GM23338 (cell line): ENCODE measurements around the gene TRPM3.

Source experiments
- CTCF ChIP-seq, 2 experiments: fragments of 200-600 bp in 1 of 2; sonication (generic) in 1 of 2; conservative IDR thresholded peaks; 2 replicates each; pipeline versions ENCODE4 v1.5.1 to v1.6.1; 2016 to 2017; ENCODE audit warnings: antibody characterized with exemption in 2 of 2, low read depth in 2 of 2, mild to moderate bottlenecking in 2 of 2, moderate library complexity in 1 of 2
- EZH2 ChIP-seq: fragments of 200-600 bp; sonication (generic); IDR thresholded peaks from one replicate; pipeline ENCODE4 v1.8.0; 2017; ENCODE audit warnings: antibody characterized with exemption, mild to moderate bottlenecking, low read depth; ENCODE audit not compliant: unreplicated experiment
- EZH2phosphoT487 ChIP-seq: fragments of 200-600 bp; sonication (generic); IDR thresholded peaks from one replicate; pipeline ENCODE4 v1.8.1; 2018; ENCODE audit warnings: antibody characterized with exemption; ENCODE audit not compliant: unreplicated experiment
- POLR2AphosphoS5 ChIP-seq: IDR thresholded peaks from 2 replicates; pipeline ENCODE4 v1.6.1; 2016; ENCODE audit warnings: antibody characterized with exemption, low read depth
- ZNF114 ChIP-seq: fragments of 250-450 bp; sonication (Bioruptor Pico); IDR thresholded peaks from 2 replicates; pipeline ENCODE4 v1.5.0; 2020; ENCODE audit warnings: mild to moderate bottlenecking, moderate library complexity
- ZNF331 ChIP-seq: fragments of 250-450 bp; sonication (Bioruptor Pico); IDR thresholded peaks from 2 replicates; pipeline ENCODE4 v1.5.0; 2020; ENCODE audit warnings: low read depth, mild to moderate bottlenecking, moderate library complexity
- ZNF462 ChIP-seq: fragments of 250-450 bp; sonication (Bioruptor Pico); IDR thresholded peaks from 2 replicates; pipeline ENCODE4 v1.5.0; 2020; ENCODE audit warnings: mild to moderate bottlenecking, moderate library complexity
- TF ChIP-seq, protein P1 (sequence below): IDR thresholded peaks from one replicate; pipeline ENCODE4 v1.6.1; 2018; ENCODE audit warnings: antibody characterized with exemption; ENCODE audit not compliant: unreplicated experiment

DNA sequence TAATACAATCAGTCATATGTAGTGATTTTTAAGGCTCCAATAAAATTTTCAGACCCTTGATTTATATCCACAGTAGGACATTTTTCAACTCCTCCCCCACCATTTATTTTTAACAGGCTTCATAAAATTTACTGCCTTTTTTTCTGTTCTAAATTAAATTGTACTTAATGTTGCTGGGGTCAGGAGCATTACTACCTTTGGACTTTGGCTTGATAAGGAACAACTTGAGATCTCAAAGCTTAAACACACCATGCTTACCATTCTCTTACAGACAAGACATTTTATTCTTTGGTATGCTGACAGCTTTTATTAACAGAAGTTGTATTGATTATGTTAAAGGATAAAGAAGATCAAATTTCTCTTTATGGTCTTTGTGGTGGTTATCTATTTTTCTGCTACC is 30.5 kb downstream of the TRPM3 start:
- TF ChIP-seq CTCF (conservative IDR thresholded peaks at IDR 0.05; ENCODE audit: low read depth in 2 of 2) (no peak), EZH2phosphoT487 (no peak), POLR2AphosphoS5 (no peak), EZH2 (no peak), ZNF114 (CRISPR knock-in tag) (no peak), ZNF331 (CRISPR knock-in tag) (no peak), ZNF462 (CRISPR knock-in tag) (no peak)
- TF ChIP-seq, protein P1, sequence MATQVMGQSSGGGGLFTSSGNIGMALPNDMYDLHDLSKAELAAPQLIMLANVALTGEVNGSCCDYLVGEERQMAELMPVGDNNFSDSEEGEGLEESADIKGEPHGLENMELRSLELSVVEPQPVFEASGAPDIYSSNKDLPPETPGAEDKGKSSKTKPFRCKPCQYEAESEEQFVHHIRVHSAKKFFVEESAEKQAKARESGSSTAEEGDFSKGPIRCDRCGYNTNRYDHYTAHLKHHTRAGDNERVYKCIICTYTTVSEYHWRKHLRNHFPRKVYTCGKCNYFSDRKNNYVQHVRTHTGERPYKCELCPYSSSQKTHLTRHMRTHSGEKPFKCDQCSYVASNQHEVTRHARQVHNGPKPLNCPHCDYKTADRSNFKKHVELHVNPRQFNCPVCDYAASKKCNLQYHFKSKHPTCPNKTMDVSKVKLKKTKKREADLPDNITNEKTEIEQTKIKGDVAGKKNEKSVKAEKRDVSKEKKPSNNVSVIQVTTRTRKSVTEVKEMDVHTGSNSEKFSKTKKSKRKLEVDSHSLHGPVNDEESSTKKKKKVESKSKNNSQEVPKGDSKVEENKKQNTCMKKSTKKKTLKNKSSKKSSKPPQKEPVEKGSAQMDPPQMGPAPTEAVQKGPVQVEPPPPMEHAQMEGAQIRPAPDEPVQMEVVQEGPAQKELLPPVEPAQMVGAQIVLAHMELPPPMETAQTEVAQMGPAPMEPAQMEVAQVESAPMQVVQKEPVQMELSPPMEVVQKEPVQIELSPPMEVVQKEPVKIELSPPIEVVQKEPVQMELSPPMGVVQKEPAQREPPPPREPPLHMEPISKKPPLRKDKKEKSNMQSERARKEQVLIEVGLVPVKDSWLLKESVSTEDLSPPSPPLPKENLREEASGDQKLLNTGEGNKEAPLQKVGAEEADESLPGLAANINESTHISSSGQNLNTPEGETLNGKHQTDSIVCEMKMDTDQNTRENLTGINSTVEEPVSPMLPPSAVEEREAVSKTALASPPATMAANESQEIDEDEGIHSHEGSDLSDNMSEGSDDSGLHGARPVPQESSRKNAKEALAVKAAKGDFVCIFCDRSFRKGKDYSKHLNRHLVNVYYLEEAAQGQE, result no peak
